Panc1 (cell line): ENCODE results near the gene PFKM. TPM values are rescaled to one million over a fixed set of nuclear protein-coding genes. Genes with fewer than 3 reads are reported as not detected.

Experiments used
- ATAC-seq: fragments of 200-7000 bp; cut with Tn5 transposase; 2 replicates; pipeline ENCODE4 v1.9.1; 2020; ENCODE audit warnings: mild to moderate bottlenecking, moderate library complexity
- BruUV-seq: library from RNA; stranded (reverse); fragments of 400-500 nt; replicated peaks from 2 replicates; lab custom pipeline; 2021; lab: Mats Ljungman, UMichigan
- CTCF ChIA-PET: fragments of 300-600 bp; sonication (Branson Sonifier 250); formaldehyde crosslinking; loops from one replicate; lab custom pipeline; 2022; ENCODE audit warnings: antibody characterized with exemption; lab: Charles Lee
- POLR2A ChIA-PET: fragments of 300-600 bp; sonication (Branson Sonifier 250); formaldehyde crosslinking; loops from one replicate; lab custom pipeline; 2022; ENCODE audit warnings: antibody characterized with exemption; lab: Charles Lee
- DNase-seq: peaks from one replicate; pipeline ENCODE4 v3.0.0-alpha.2; 2010; ENCODE audit warnings: low read depth, low spot score
- H3K27ac ChIP-seq: 2 replicates; pipeline ENCODE4 v1.5.1; 2011; ENCODE audit warnings: mild to moderate bottlenecking, low read length, inconsistent platforms
- H3K27me3 ChIP-seq: fragments of 200-500 bp; sonication (Bioruptor generic); 2 replicates; pipeline ENCODE4 v1.6.0; 2014; ENCODE audit warnings: low read length, inconsistent platforms; ENCODE audit not compliant: control insufficient read depth, insufficient read depth
- H3K36me3 ChIP-seq: fragments of 200-500 bp; sonication (Bioruptor generic); 2 replicates; pipeline ENCODE4 v1.5.1; 2014; ENCODE audit warnings: inconsistent platforms, mild to moderate bottlenecking, low read length, moderate library complexity; ENCODE audit not compliant: control insufficient read depth, insufficient read depth
- H3K4me1 ChIP-seq: 2 replicates; pipeline ENCODE4 v1.5.1; 2011; ENCODE audit warnings: inconsistent platforms, mild to moderate bottlenecking, low read length, moderate library complexity; ENCODE audit not compliant: control insufficient read depth, insufficient read depth
- H3K4me3 ChIP-seq, 2 experiments: 2 replicates each; pipeline ENCODE4 v1.5.1; 2011 to 2012; ENCODE audit warnings: low read depth in 2 of 2, low read length in 2 of 2, mild to moderate bottlenecking in 2 of 2, inconsistent platforms in 1 of 2, moderate library complexity in 1 of 2
- H3K9me3 ChIP-seq: fragments of 200-500 bp; sonication (Bioruptor generic); 2 replicates; pipeline ENCODE4 v1.5.1; 2014; ENCODE audit warnings: low read depth, mild to moderate bottlenecking, inconsistent platforms, low read length, moderate library complexity; ENCODE audit not compliant: control insufficient read depth, insufficient read depth
- CTCF ChIP-seq: fragments of 450-650 bp; IDR thresholded peaks from 2 replicates; pipeline ENCODE4 v1.5.1; 2017; ENCODE audit warnings: mild to moderate bottlenecking
- POLR2AphosphoS5 ChIP-seq: IDR thresholded peaks from 2 replicates; pipeline ENCODE4 v1.6.1; 2012; ENCODE audit warnings: mild to moderate bottlenecking, low read depth, low read length, moderate library complexity
- SIN3A ChIP-seq: IDR thresholded peaks from 2 replicates; pipeline ENCODE4 v1.6.1; 2012; ENCODE audit warnings: low read depth, mild to moderate bottlenecking, low read length, moderate library complexity, borderline replicate concordance; ENCODE audit not compliant: insufficient read depth
- TCF7L2 ChIP-seq: IDR thresholded peaks from 2 replicates; pipeline ENCODE4 v1.6.1; 2011; ENCODE audit warnings: mild to moderate bottlenecking, low read depth, low read length, inconsistent platforms
- in situ Hi-C: cut with HindIII; loops from 2 replicates; pipeline ENCODE4 v1.10.0; 2016; ENCODE audit warnings: low sequenced_read_pairs, low pct_unique_long_range_greater_than_20kb
- intact Hi-C: fragments of 100-400 bp; cut with micrococcal nuclease; formaldehyde crosslinking; loops from one replicate; pipeline ENCODE4 v1.10.0; 2022; ENCODE audit not compliant: unreplicated experiment
- total RNA-seq: library from RNA; stranded (reverse); gene quantifications from one replicate; pipeline ENCODE4 v1.2.1, GENCODE V29; 2021; ENCODE audit not compliant: unreplicated experiment
- TF ChIP-seq, protein P1 (sequence below), 2 experiments: IDR thresholded peaks; 2 replicates each; pipeline ENCODE4 v1.6.1; 2011 to 2012; ENCODE audit warnings: low read depth in 2 of 2, control low read depth in 1 of 2, low read length in 1 of 2, mild to moderate bottlenecking in 1 of 2, moderate library complexity in 1 of 2; ENCODE audit not compliant: insufficient read depth in 1 of 2

PFKM gene
- total RNA-seq, 1 experiment from 2014 or later, result 56.1 TPM

GRCh38 chr12:48075832-48076231 is 43.3 kb upstream of the PFKM start:
- POLR2A ChIA-PET, result no interaction called here
- Histone ChIP-seq H3K27me3 (no peaks in the 10 kb centered on the region), H3K4me3 (no peak overlapping the region), H3K9me3 (no peaks in the 10 kb centered on the region), H3K36me3 (peaks cover 23% of the 10 kb centered on the region), H3K4me1 (no peaks in the 10 kb centered on the region), H3K27ac (no peak overlapping the region)
- ATAC-seq, result no peak
- CTCF ChIA-PET, result no interaction called here
- intact Hi-C loops, result no loop called here
- in situ Hi-C loops, result no loop called here
- no peak for DNase-seq
- TF ChIP-seq CTCF (no peak), POLR2AphosphoS5 (no peak)
- no TSS peak for BruUV-seq

DNA sequence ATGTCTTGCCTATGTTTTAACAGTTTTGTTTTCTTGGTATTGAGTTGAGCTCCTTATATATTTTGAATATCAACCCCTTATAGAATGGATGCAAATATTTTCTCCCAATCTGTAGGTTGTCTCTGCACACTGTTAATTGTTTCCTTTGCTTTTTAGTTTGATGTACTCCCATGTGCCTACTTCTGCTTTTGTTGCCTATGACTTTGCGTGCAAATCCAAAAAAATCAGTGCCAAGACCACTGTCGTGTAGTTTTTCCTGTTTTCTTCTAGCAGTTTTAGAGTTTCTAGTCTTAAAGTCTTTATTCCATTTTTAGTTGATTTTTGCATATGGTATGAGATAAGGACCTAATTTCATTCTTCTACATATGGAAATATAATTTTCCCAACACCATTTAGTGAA is 42.1 kb upstream of the PFKM start:
- Histone ChIP-seq H3K4me3 (no peak overlapping the region), H3K27ac (no peak overlapping the region), H3K9me3 (no peaks in the 10 kb centered on the region), H3K4me1 (no peaks in the 10 kb centered on the region), H3K27me3 (no peaks in the 10 kb centered on the region), H3K36me3 (peaks cover 16% of the 10 kb centered on the region)
- no peak for DNase-seq
- no peak for ATAC-seq
- CTCF ChIA-PET, result no interaction called here
- TF ChIP-seq SIN3A (no peak), CTCF (no peak), TCF7L2 (no peak), POLR2AphosphoS5 (no peak)
- TF ChIP-seq, protein P1, sequence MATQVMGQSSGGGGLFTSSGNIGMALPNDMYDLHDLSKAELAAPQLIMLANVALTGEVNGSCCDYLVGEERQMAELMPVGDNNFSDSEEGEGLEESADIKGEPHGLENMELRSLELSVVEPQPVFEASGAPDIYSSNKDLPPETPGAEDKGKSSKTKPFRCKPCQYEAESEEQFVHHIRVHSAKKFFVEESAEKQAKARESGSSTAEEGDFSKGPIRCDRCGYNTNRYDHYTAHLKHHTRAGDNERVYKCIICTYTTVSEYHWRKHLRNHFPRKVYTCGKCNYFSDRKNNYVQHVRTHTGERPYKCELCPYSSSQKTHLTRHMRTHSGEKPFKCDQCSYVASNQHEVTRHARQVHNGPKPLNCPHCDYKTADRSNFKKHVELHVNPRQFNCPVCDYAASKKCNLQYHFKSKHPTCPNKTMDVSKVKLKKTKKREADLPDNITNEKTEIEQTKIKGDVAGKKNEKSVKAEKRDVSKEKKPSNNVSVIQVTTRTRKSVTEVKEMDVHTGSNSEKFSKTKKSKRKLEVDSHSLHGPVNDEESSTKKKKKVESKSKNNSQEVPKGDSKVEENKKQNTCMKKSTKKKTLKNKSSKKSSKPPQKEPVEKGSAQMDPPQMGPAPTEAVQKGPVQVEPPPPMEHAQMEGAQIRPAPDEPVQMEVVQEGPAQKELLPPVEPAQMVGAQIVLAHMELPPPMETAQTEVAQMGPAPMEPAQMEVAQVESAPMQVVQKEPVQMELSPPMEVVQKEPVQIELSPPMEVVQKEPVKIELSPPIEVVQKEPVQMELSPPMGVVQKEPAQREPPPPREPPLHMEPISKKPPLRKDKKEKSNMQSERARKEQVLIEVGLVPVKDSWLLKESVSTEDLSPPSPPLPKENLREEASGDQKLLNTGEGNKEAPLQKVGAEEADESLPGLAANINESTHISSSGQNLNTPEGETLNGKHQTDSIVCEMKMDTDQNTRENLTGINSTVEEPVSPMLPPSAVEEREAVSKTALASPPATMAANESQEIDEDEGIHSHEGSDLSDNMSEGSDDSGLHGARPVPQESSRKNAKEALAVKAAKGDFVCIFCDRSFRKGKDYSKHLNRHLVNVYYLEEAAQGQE (IDR thresholded peaks at IDR 0.05; ENCODE audit: insufficient read depth in 1 of 2, low read depth in 2 of 2, low read length in 1 of 2), result no peak
- intact Hi-C loops (no loop called here), in situ Hi-C loops (no loop called here)
- POLR2A ChIA-PET, result no interaction called here
- BruUV-seq, result no TSS peak

- CTCF ChIA-PET, result no interaction called here
- Histone ChIP-seq H3K27ac (no peak overlapping the region), H3K4me1 (no peaks in the 10 kb centered on the region), H3K27me3 (no peaks in the 10 kb centered on the region), H3K36me3 (peaks cover 10% of the 10 kb centered on the region), H3K9me3 (no peaks in the 10 kb centered on the region), H3K4me3 (no peak overlapping the region)
- in situ Hi-C loops, result no loop called here
- BruUV-seq, result no TSS peak
- no peak for TF ChIP-seq POLR2AphosphoS5
- TF ChIP-seq TCF7L2, result no peak
- no peak for TF ChIP-seq CTCF
- TF ChIP-seq, protein P1 (IDR thresholded peaks at IDR 0.05; ENCODE audit: insufficient read depth in 1 of 2, low read depth in 2 of 2, low read length in 1 of 2), result no peak
- TF ChIP-seq SIN3A, result no peak
- POLR2A ChIA-PET, result no interaction called here
- DNase-seq (no peak), ATAC-seq (no peak)
- intact Hi-C loops, result no loop called here
Measured at GRCh38 chr12:48078901-48079300, 40.3 kb upstream of the PFKM start.
